ENCODE results near the gene RAB11A.

Gene RAB11A

DNA sequence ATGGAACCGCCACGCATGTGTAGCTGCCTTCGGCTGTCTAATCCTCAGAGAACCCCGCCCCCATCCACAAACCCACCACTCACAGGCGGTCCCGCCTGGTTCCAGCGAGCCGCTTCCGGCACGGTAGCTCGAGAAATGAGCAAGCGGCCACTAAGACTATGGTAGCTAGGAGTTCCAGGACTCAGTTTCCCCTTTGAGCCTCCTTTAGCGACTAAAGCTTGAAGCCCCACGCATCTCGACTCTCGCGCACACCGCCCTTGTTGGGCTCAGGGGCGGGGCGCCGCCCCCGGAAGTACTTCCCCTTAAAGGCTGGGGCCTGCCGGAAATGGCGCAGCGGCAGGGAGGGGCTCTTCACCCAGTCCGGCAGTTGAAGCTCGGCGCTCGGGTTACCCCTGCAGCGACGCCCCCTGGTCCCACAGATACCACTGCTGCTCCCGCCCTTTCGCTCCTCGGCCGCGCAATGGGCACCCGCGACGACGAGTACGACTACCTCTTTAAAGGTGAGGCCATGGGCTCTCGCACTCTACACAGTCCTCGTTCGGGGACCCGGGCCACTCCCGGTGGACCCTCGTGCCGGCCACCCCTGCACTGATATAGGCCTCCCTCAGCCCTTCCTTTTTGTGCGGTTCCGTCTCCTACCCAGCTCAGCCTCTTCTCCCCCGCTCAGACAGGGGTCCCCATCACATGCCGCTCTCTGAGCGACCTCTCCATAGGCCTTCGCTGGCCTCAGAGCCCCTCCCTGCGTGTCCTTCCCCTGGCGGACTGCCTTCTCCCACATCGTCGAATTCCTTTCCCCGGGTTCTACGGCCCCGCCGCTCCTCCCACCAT, at the start of gene RAB11A:
Gene RAB11A (plus strand): TSS at position 366 of the 828 bp plus-strand sequence. CDS start 95 bp downstream, at position 461.
- DNase-seq = peak; percentile 96

GRCh38 chr15:65819563-65819960, 49.7 kb upstream of the RAB11A start:
- no peak for DNase-seq

DNA sequence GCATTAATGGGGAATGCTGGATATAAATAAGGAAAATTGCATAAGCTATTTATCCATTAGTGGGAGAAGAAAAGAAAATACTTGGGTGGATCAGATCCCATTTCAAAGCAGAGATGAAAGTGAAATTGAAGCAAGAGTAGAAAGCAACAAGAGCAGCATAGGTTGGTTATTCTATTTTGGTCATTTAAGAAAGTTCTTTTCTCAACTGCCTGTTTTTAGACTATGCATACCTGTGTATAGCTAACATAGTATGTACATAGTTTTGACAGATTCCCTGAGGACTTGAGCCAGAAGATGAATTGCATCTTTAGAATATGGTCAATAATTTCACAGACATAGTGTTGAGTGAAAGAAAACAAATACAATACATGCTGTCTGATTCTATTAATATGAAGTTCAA, 48.2 kb upstream of the RAB11A start:
- no peak for DNase-seq

- no peak for DNase-seq
Observed at GRCh38 chr15:65822316-65822715, 47.0 kb upstream of the RAB11A start.

DNA sequence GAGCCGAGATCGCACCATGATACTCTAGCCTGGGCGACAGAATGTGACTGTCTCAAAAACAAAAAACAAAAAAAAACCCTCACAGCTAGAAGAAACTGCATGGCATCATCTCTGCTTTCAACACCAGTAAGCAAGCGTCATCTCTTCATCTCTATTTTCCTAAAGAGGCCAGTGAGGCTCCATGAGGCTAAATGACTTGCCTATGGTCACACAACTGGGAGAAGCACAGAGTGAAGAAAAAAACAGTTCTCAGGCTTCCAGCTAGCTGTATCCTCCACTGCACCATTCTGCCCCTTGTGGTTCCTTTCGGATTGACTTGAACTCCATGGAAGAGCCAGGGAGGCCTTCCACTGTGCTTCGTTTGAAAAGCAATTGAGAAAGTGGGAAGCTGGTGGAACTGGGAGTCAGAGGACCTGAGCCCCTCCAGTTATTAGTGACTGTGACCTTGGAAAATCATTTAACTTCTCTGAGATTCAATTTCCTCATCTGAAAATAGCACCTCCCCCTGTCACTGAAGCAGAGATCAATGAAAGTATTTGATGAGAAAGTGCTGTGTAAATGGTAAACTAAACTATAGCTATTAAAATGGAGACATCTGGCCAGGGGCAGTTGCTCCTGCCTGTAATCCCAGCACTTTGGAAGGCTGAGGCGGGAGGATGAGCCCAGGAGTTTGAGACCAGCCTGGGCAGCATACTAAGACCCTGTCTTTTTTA, 45.1 kb upstream of the RAB11A start:
- peak; percentile 24 for DNase-seq

DNA sequence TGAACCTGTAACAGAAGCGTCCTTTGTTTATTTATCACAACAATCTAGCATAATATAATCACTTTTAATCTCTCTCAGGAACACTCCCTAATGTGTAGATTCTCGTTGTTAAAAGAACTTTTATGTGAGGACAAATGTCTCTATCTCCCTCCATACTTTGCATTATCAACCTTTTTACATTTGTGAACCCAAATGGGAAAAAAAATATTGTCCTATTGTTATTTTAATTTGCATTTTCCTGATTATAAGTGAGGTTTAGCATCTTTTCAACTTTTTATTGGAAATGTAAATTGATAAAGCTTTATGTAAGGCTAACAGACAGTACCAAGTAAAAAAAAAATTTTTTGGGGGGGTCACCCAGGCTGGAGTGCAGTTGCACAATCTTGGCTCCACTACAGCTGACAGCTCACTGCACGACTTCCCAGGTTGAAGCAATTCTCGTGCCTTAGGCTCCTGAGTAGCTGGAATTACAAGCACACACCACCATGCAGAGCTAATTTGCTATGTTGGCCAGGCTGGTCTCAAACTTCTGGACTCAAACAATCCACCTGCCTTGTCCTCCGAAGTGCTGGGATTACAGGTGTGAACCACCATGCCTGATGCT, 44.2 kb upstream of the RAB11A start:
- DNase-seq = no peak

DNA sequence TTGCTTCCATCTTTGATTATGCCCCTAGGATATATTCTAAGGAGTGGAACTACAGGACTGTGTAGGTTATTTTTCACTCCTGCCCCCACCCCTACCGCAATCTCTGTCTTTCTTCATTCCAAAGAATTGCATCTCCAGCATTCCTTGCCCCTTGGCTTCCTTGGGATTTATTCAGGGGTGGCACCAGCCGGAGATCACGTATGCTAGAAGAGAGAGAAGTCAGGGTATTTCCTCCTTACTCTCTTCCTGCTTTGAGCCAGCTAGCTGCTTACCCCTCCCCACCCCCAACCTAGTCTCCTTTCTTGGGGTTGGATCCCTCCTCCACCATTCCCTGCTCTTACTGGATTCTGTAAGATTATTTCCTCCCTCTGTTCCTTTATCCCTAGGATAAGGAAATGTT, 42.2 kb upstream of the RAB11A start:
- DNase-seq = peak; percentile 39

GRCh38 chr15:65828585-65828984, 40.7 kb upstream of the RAB11A start:
- DNase-seq = peak; percentile 47

- peak; percentile 32 for DNase-seq
Observed at GRCh38 chr15:65829130-65829764, 40.0 kb upstream of the RAB11A start.

- DNase-seq = peak; percentile 60
Observed at GRCh38 chr15:65832549-65833364, 36.5 kb upstream of the RAB11A start.

- DNase-seq = peak; percentile 68
Observed at GRCh38 chr15:65833501-65834205, 35.6 kb upstream of the RAB11A start.

DNA sequence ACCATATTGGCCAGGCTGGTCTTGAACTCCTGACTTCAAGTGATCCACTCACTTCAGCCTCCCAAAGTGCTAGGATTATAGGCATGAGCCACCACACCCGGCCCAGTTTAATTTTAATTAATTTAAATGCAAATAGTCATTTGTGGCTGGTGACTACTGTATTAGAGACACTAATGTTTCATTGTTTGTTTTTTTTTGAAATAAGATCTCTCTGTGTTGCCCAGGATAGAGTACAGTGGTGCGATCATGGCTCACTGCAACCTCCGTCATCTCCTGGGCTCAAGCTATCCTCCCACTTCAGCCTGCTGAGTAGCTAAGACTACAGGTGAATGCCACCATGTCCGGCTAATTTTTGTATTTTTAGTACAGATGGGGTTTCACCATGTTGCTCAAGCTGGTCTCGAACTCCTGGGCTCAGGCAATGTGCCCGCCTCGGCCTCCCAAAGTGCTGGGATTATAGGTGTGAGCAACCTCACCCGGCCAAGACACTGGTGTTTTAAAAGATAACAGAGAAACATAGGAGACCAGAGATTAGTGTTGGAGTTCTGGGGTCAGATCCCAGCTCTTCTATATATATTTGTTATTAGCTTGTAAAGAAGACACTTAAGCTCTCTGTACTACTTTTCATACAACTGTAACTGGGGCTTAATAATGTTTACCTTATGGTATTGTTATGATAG, 34.5 kb upstream of the RAB11A start:
- DNase-seq = no peak

- DNase-seq = no peak
Observed at GRCh38 chr15:65835447-65835846, 33.8 kb upstream of the RAB11A start.

DNA sequence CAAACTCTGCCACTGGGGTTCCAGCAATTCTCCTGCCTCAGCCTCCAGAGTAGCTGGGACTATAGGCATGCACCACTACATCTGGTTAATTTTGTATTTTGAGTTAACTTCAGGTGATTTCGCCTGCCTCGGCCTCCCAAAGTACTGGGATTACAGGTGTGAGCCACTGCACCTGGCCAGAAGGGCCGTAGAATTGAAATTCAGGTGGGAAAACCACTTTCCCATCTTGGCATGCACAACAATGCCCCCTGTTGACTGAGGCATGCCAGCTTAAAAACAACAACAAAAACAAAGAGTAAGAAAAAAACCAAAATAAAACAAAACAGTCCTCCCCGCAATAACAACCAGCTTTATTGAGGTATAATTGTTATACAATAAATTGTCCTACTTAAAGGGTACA, 32.6 kb upstream of the RAB11A start:
- peak; percentile 32 for DNase-seq

DNA sequence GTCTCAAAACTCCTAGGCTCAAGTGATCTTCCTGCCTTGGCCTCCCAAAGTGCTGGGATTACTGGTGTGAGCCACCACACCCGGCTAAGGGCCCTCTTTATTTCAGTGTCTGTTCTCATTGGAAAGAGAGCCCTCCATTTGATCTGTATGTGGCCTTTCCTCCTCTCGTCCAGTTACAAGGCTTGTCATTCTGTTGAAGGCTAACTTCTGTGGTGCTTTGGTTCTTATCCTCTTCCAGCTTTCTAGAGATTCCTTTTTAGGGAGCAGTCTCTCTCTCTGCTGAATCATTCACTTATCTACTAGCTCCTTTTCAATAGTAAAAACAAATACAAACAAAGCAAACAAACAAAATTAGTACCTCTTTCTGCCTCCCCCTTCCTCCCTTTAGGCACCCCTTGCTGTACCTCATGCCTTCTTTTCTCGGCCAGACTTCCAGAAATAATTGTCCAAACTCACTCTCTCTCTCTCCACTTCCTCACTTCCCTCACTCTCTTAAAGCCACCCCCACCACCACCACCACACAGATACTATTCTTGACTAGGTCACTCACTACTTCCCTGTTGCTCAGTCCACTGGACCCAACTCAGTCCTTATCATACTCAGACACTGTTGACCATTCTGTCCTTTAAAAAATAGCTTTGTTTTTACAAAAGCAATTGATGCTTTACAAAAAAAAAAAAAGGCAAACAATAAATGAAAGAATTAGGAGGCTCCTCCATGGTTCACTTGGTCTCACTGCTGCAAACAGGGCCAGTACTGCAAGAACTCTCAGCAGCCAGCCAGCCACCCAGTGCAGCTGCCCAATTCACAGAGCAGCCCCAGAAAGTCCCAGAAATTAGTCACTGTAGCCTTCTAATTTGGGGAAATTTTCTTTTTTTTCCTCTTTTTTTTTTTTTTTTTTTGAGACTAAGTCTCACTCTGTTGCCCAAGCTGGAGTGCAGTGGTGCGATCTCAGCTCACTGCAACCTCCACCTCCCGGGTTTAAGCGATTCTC, 31.7 kb upstream of the RAB11A start:
- no peak for DNase-seq

DNA sequence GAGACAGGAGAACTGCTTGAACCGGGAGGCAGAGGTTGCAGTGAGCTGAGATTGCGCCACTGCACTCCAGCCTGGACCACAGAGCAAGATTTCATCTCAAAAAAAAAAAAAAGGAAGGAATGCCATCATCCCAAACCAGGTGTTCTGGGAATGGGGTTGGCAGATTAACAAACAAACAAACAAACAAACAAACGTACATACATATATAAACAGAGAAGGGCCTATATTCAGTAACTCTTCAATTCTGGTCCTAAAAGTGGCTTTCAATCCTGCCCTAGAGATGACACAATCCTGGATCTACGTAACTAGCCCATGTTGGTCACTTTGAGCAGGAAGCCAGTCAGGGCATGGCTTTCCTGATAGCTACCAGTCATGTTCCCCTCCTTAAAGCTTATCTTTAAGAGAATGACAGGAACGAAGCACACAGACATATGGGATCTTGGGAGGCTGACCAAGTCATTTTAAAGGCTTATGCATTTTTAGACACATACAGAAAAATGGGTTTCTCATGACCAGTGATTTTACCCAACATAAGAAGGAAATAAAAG, 29.9 kb upstream of the RAB11A start:
- DNase-seq = no peak

DNA sequence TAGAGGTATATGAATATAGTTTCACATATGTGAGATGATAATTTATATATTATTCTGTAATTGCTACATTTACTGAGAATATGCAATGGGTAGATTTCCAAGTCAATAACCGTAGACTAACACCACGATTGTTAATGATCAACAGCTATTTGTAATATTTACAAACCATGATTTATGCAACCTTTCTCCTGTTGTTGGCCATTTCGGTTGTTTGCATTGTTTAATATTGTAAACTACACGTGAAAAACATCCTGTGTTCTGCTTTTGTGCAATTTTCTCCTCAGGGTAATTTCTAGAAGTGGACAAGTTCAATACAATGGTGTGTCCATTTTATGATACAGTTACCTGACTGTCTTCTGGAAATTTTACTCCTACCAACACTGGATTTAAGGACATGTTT, 29.3 kb upstream of the RAB11A start:
- no peak for DNase-seq

GRCh38 chr15:65841121-65841930, 28.0 kb upstream of the RAB11A start:
- no peak for DNase-seq

All from CD4-positive, alpha-beta T cell treated with Interleukin-17A for 4 hours (primary cell).